PFSK-1 (cell line): ENCODE data around the gene SMIM9.

ENCODE experiments used
- POLR2AphosphoS5 ChIP-seq: IDR thresholded peaks from 2 replicates; pipeline ENCODE4 v1.6.1; 2012; ENCODE audit warnings: low read depth, mild to moderate bottlenecking, control low read depth, low read length, moderate library complexity
- TAF1 ChIP-seq: IDR thresholded peaks from 2 replicates; pipeline ENCODE4 v1.6.1; 2012; ENCODE audit warnings: low read length, control low read depth, borderline replicate concordance; ENCODE audit not compliant: insufficient read depth
- TF ChIP-seq, protein P1 (sequence below), 2 experiments: IDR thresholded peaks; 2 replicates each; pipeline versions ENCODE4 v1.6.1 to v1.8.0; 2011 to 2012; ENCODE audit warnings: low read depth in 2 of 2, low read length in 2 of 2, control low read depth in 1 of 2, inconsistent platforms in 1 of 2, mild to moderate bottlenecking in 1 of 2, moderate library complexity in 1 of 2; ENCODE audit not compliant: insufficient read depth in 1 of 2

- no peak for TF ChIP-seq POLR2AphosphoS5
- TF ChIP-seq TAF1, result no peak
- TF ChIP-seq, protein P1, sequence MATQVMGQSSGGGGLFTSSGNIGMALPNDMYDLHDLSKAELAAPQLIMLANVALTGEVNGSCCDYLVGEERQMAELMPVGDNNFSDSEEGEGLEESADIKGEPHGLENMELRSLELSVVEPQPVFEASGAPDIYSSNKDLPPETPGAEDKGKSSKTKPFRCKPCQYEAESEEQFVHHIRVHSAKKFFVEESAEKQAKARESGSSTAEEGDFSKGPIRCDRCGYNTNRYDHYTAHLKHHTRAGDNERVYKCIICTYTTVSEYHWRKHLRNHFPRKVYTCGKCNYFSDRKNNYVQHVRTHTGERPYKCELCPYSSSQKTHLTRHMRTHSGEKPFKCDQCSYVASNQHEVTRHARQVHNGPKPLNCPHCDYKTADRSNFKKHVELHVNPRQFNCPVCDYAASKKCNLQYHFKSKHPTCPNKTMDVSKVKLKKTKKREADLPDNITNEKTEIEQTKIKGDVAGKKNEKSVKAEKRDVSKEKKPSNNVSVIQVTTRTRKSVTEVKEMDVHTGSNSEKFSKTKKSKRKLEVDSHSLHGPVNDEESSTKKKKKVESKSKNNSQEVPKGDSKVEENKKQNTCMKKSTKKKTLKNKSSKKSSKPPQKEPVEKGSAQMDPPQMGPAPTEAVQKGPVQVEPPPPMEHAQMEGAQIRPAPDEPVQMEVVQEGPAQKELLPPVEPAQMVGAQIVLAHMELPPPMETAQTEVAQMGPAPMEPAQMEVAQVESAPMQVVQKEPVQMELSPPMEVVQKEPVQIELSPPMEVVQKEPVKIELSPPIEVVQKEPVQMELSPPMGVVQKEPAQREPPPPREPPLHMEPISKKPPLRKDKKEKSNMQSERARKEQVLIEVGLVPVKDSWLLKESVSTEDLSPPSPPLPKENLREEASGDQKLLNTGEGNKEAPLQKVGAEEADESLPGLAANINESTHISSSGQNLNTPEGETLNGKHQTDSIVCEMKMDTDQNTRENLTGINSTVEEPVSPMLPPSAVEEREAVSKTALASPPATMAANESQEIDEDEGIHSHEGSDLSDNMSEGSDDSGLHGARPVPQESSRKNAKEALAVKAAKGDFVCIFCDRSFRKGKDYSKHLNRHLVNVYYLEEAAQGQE (IDR thresholded peaks at IDR 0.05; ENCODE audit: insufficient read depth in 1 of 2, low read depth in 2 of 2, low read length in 2 of 2), result no peak
Observed at GRCh38 chrX:154774622-154775021, 59.8 kb downstream of the SMIM9 start.
